ENCODE data around the gene PHACTR3.

PHACTR3 gene

GRCh38 chr20:59836767-59837166 is 232.4 kb downstream of the PHACTR3 start:
- no peak overlapping the region for H3K9ac ChIP-seq

DNA sequence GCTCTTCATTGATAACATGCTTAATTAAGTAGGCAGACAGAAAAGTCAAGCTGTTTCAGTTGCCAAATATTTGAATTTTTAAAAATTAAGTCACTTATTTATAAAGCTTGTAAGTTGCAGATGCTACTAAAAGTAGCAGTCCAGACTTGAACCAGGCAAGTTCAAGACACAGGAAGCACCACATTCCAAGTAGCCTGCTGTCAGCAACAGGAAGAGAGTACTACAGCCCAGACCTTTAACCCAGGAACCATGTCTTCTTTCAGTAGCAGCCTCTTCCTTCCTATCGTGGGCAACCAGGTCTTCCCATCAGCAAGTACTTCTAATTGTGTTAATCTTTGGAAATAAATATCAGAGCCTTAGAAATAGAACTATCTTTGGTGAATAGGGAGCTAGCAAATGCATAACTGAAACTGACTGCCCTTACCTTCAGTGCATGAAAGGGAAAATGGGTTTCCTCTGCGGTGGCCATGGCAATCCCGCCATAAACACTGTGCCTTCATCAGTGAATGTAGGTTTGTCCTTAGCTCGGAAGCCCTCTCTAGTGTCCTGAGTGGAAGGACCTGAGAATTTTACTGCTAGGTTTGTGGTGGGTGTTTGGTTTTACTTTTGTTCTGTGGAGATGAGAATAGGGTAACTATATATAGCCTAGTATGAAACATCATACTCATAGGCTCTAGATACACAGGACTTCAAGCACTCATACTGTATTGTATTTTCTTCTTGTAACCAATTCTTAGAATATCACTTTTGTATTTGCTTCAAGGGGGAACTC is 233.5 kb downstream of the PHACTR3 start:
- Histone ChIP-seq H3K27me3 (ENCODE audit: control insufficient read depth, insufficient read depth, low read length) (no peaks in the 10 kb centered on the region), H3K4me1 (peaks cover 7% of the 10 kb centered on the region), H3K9ac (no peak overlapping the region), H3K27ac (no peak overlapping the region), H2AFZ (no peak overlapping the region), H3K4me3 (ENCODE audit: low read depth, low read length) (no peak overlapping the region), H3K79me2 (no peaks in the 10 kb centered on the region), H3K4me2 (ENCODE audit: low read length) (no peak overlapping the region), H3K36me3 (ENCODE audit: control insufficient read depth, insufficient read depth, low read length) (no peaks in the 10 kb centered on the region), H3K9me3 (ENCODE audit: control insufficient read depth, low read length) (no peaks in the 10 kb centered on the region)
- TF ChIP-seq, protein P1, sequence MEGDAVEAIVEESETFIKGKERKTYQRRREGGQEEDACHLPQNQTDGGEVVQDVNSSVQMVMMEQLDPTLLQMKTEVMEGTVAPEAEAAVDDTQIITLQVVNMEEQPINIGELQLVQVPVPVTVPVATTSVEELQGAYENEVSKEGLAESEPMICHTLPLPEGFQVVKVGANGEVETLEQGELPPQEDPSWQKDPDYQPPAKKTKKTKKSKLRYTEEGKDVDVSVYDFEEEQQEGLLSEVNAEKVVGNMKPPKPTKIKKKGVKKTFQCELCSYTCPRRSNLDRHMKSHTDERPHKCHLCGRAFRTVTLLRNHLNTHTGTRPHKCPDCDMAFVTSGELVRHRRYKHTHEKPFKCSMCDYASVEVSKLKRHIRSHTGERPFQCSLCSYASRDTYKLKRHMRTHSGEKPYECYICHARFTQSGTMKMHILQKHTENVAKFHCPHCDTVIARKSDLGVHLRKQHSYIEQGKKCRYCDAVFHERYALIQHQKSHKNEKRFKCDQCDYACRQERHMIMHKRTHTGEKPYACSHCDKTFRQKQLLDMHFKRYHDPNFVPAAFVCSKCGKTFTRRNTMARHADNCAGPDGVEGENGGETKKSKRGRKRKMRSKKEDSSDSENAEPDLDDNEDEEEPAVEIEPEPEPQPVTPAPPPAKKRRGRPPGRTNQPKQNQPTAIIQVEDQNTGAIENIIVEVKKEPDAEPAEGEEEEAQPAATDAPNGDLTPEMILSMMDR (IDR thresholded peaks at IDR 0.05): no peak

More at GRCh38 chr20:59836767-59837166, 232.4 kb downstream of the PHACTR3 start:
- Histone ChIP-seq H3K4me2 (ENCODE audit: low read length) (no peak overlapping the region), H3K4me3 (ENCODE audit: low read depth, low read length) (no peak overlapping the region), H3K27me3 (ENCODE audit: control insufficient read depth, insufficient read depth, low read length) (no peaks in the 10 kb centered on the region), H3K79me2 (no peaks in the 10 kb centered on the region), H3K4me1 (peaks cover 7% of the 10 kb centered on the region), H2AFZ (no peak overlapping the region), H3K27ac (no peak overlapping the region), H3K9me3 (ENCODE audit: control insufficient read depth, low read length) (no peaks in the 10 kb centered on the region), H3K36me3 (ENCODE audit: control insufficient read depth, insufficient read depth, low read length) (no peaks in the 10 kb centered on the region)
- TF ChIP-seq, protein P1 (IDR thresholded peaks at IDR 0.05): no peak

DNA sequence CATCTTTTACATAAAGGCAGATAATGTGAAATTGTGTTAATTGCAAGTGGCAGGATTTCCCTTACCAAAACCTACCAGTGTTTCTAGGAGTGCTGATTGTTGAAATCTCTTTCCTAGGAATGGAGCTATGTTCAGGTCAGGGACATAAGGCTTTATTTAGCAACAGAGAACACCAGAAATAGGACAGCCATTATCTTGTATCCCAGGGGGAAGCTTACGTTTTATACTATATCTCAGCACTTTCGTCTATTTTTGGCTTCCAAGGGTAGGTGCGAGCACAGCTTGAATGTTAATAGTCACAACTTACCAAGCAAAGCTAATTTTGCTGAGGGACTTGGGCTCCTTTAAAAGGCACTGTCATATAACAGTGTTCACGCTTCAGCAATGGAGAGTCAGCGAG is 235.1 kb downstream of the PHACTR3 start:
- H3K4me1 ChIP-seq: peaks cover 7% of the 10 kb centered on the region
- H2AFZ ChIP-seq: no peak overlapping the region
- TF ChIP-seq, protein P1 (IDR thresholded peaks at IDR 0.05): no peak
- no peaks in the 10 kb centered on the region for H3K27me3 ChIP-seq (ENCODE audit: control insufficient read depth, insufficient read depth, low read length)
- no peaks in the 10 kb centered on the region for H3K36me3 ChIP-seq (ENCODE audit: control insufficient read depth, insufficient read depth, low read length)
- H3K27ac ChIP-seq: no peak overlapping the region
- H3K9me3 ChIP-seq (ENCODE audit: control insufficient read depth, low read length): no peaks in the 10 kb centered on the region
- no peak overlapping the region for H3K4me3 ChIP-seq (ENCODE audit: low read depth, low read length)
- H3K79me2 ChIP-seq: no peaks in the 10 kb centered on the region
- no peak overlapping the region for H3K9ac ChIP-seq
- no peak overlapping the region for H3K4me2 ChIP-seq (ENCODE audit: low read length)

DNA sequence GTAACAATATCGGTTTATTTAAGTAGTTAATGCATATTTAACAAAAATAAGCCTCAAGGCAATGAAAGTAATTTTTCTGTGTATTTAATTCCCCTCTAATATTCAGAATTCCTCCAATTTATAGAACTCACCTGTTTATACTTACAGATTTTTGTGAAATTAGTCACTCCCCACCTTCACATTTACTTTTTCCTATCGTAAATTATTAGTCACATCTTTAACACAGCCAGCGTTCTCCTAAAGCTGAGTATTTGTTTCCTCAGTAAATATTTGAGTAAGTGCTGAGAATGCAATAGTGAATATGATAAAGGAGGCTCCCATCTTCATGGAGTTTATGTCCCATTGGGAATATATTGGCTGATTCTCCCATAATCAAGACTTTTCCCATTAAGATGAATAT is 241.1 kb downstream of the PHACTR3 start:
- TF ChIP-seq, protein P1 (IDR thresholded peaks at IDR 0.05): no peak
- Histone ChIP-seq H2AFZ (no peak overlapping the region), H3K27me3 (ENCODE audit: control insufficient read depth, insufficient read depth, low read length) (no peaks in the 10 kb centered on the region), H3K4me3 (ENCODE audit: low read depth, low read length) (no peak overlapping the region), H3K4me1 (no peaks in the 10 kb centered on the region), H3K36me3 (ENCODE audit: control insufficient read depth, insufficient read depth, low read length) (no peaks in the 10 kb centered on the region), H3K9ac (no peak overlapping the region), H3K79me2 (no peaks in the 10 kb centered on the region), H3K4me2 (ENCODE audit: low read length) (no peak overlapping the region), H3K27ac (no peak overlapping the region), H3K9me3 (ENCODE audit: control insufficient read depth, low read length) (no peaks in the 10 kb centered on the region)

DNA sequence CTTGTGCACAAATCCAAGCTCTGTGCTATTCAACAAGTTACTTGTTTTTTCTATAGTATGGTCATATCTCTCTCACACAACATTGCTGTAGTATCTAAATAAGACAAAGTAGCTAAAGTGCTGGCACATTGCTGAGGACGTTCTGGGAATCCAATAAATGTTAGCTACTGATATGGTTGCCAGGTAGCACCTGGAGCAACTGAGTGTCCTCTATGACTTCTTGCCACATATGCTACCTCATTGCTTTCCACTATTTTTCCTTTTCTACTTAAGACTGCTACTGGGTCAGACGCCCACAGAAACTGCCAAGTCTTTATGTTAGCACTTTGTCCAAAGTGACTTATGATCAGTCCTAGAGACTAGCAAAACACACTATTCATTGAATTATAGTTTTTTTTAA is 243.8 kb downstream of the PHACTR3 start:
- no peaks in the 10 kb centered on the region for H3K27me3 ChIP-seq (ENCODE audit: control insufficient read depth, insufficient read depth, low read length)
- no peak overlapping the region for H3K4me3 ChIP-seq (ENCODE audit: low read depth, low read length)
- no peaks in the 10 kb centered on the region for H3K36me3 ChIP-seq (ENCODE audit: control insufficient read depth, insufficient read depth, low read length)
- H3K9me3 ChIP-seq (ENCODE audit: control insufficient read depth, low read length): no peaks in the 10 kb centered on the region
- H3K79me2 ChIP-seq: no peaks in the 10 kb centered on the region
- no peak overlapping the region for H3K4me2 ChIP-seq (ENCODE audit: low read length)
- no peak overlapping the region for H3K27ac ChIP-seq
- no peak overlapping the region for H2AFZ ChIP-seq
- H3K9ac ChIP-seq: no peak overlapping the region
- H3K4me1 ChIP-seq: no peaks in the 10 kb centered on the region
- TF ChIP-seq, protein P1 (IDR thresholded peaks at IDR 0.05): no peak

All from parathyroid adenoma (tissue), 2 donors.